ENCODE measurements around the gene OR2L13. TPM values are rescaled to one million over a fixed set of nuclear protein-coding genes. Genes with fewer than 3 reads are reported as not detected.
"Not testable (repeated sequence)": the region's sequence is repeated elsewhere in the genome, so short reads cannot be mapped to it uniquely, and the experiment has no call there.

Gene OR2L13
- total RNA-seq, 6 experiments from 2014 or later = not detected

DNA sequence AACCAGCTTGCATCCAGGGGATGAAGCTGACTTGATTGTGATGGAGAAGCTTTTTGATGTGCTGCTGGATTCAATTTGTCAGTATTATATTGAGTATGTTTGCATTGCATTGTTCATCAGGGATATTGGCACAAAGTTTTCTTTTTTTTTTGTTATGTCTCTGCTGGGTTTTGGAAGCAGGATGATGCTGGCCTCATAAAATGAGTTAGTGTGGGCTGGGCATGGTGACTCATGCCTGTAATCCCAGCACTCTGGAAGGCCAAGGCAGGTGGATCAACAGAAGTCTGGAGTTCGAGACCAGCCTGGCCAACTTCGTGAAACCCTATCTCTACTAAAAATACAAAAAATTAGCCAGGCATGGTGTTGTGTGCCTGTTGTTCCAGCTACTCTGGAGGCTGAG, 39.7 kb upstream of the OR2L13 start:
- intact Hi-C loops (cut with DNase I) = no loop called here

DNA sequence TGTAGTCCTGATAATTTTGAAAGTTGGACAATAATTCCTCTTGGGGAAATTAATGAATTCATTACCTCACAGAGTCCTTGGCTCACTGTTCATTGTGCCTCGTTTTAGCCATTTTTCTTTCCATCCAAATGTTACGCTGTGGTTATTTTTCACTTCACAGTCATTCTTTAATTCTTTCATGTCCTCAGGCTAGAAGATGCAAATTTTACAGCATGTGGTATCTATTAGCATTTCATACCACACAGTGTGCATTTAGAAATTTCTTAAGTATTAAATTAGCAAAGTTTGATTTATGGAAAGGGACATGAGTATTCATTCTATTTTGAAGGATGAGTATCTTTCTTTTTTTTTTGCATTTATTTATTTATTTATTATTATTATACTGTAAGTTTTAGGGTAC, 29.9 kb upstream of the OR2L13 start:
- ATAC-seq = no peak
- intact Hi-C loops (cut with DNase I) = no loop called here
- Histone ChIP-seq H3K4me1 (no peaks in the 10 kb centered on the region), H3K36me3 (no peaks in the 10 kb centered on the region), H3K4me3 (no peak overlapping the region), H3K9me3 (no peaks in the 10 kb centered on the region), H3K27me3 (no peaks in the 10 kb centered on the region), H3K27ac (no peak overlapping the region)
- TF ChIP-seq POLR2A (IDR thresholded peaks at IDR 0.05) = no peak
- TF ChIP-seq, protein P1, sequence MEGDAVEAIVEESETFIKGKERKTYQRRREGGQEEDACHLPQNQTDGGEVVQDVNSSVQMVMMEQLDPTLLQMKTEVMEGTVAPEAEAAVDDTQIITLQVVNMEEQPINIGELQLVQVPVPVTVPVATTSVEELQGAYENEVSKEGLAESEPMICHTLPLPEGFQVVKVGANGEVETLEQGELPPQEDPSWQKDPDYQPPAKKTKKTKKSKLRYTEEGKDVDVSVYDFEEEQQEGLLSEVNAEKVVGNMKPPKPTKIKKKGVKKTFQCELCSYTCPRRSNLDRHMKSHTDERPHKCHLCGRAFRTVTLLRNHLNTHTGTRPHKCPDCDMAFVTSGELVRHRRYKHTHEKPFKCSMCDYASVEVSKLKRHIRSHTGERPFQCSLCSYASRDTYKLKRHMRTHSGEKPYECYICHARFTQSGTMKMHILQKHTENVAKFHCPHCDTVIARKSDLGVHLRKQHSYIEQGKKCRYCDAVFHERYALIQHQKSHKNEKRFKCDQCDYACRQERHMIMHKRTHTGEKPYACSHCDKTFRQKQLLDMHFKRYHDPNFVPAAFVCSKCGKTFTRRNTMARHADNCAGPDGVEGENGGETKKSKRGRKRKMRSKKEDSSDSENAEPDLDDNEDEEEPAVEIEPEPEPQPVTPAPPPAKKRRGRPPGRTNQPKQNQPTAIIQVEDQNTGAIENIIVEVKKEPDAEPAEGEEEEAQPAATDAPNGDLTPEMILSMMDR (IDR thresholded peaks at IDR 0.05) = no peak
- DNase-seq = no peak
- whole genome bisulfite sequencing (ENCODE audit: insufficient coverage, low coverage, low lambda C conversion rate, missing lambda C conversion rate) = 38% methylated on average over 2 of the region's 2 CpGs

More for the DNA sequence above, 39.7 kb upstream of the OR2L13 start:
- ATAC-seq (no peak), DNase-seq (no peak)
- Histone ChIP-seq H3K4me3 (no peak overlapping the region), H3K4me1 (no peaks in the 10 kb centered on the region), H3K36me3 (no peaks in the 10 kb centered on the region), H3K27me3 (no peaks in the 10 kb centered on the region), H3K27ac (no peak overlapping the region), H3K9me3 (peaks cover 0 to 3% (median 0%) of the 10 kb centered on the region in 4 donors)
- 47% methylated on average over 2 of the region's 2 CpGs for WGBS (ENCODE audit: insufficient coverage, low coverage, low lambda C conversion rate, missing lambda C conversion rate)
- TF ChIP-seq, protein P1 (IDR thresholded peaks at IDR 0.05) = no peak
- TF ChIP-seq POLR2A (IDR thresholded peaks at IDR 0.05) = no peak

DNA sequence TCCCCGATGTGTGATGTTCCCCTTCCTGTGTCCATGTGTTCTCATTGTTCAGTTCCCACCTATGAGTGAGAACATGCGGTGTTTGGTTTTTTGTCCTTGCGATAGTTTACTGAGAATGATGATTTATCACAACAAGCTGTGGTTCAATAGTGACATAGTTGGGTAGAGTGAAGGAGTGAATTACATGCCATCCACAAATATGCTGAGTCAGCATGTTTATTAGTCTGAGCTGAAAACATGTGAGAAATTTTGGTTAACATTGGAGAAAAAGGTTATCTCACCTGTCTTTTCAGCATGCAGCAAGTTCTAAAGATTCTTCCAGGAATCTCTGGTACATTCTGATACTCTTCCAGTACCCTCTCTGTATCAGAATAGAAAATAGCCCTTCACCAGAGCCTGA, 29.4 kb upstream of the OR2L13 start:
- 85% methylated on average over 3 of the region's 3 CpGs for WGBS (ENCODE audit: insufficient coverage, low coverage, low lambda C conversion rate, missing lambda C conversion rate)
- intact Hi-C loops (cut with DNase I) = no loop called here
- no peak for ATAC-seq
- TF ChIP-seq, protein P1 (IDR thresholded peaks at IDR 0.05) = no peak
- TF ChIP-seq POLR2A (IDR thresholded peaks at IDR 0.05) = no peak
- Histone ChIP-seq H3K27me3 (no peaks in the 10 kb centered on the region), H3K4me3 (no peak overlapping the region), H3K36me3 (no peaks in the 10 kb centered on the region), H3K27ac (no peak overlapping the region), H3K9me3 (no peaks in the 10 kb centered on the region), H3K4me1 (no peaks in the 10 kb centered on the region)
- DNase-seq = no peak

DNA sequence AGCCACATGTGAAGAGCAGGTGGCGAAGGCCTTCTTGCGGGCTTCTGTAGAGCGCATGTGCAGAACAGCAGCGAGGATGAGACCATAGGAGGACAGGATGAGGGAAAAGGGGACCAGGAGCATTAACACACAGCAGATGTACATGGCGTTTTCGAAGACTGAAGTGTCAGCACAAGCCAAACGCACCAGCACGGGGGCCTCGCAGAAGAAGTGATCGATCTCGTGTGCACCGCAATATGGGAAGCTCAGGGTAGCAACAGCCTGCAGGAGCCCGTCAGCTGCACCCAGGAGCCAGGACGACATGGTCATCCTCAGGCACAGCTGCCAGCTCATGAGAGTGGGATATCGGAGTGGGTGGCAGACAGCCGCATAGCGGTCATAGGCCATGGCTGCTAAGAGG, 11.1 kb upstream of the OR2L13 start:
- H3K4me3 ChIP-seq; H3K36me3 ChIP-seq; H3K27ac ChIP-seq; H3K27me3 ChIP-seq; intact Hi-C loops (cut with DNase I); DNase-seq; H3K9me3 ChIP-seq; H3K4me1 ChIP-seq: not testable (repeated sequence)
- WGBS (ENCODE audit: insufficient coverage, low coverage, low lambda C conversion rate, missing lambda C conversion rate) = 57% methylated on average over 5 of the region's 17 CpGs
- ATAC-seq = peak in 1 of 4 donors; percentile 17

DNA sequence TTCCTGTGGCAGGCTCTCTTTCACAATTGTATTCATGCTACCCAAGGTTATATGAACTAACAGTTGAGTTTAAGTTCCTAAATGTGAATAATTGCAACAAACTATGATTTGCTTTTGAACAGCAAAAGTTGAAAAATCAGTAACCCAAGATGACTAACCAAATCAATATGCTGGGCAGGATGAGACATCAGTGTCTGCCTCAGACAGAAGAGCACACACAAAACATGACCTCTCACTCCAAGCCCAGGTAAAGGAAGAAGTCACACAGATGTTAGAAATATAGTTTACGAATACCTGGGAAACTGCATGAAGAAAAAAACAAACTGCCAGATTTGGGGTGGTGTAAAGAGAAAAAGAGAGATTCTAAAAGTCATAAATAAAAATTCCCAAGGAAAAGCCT, 3.5 kb downstream of the OR2L13 start:
- DNase-seq (no peak), ATAC-seq (no peak)
- Histone ChIP-seq H3K4me1 (no peaks in the 10 kb centered on the region), H3K9me3 (no peaks in the 10 kb centered on the region), H3K27ac (no peak overlapping the region), H3K4me3 (no peak overlapping the region), H3K27me3 (no peaks in the 10 kb centered on the region), H3K36me3 (no peaks in the 10 kb centered on the region)
- 50% methylated on average over 1 of the region's 1 CpG for WGBS (ENCODE audit: insufficient coverage, low coverage, low lambda C conversion rate, missing lambda C conversion rate)
- intact Hi-C loops (cut with DNase I) = no loop called here
- TF ChIP-seq POLR2A (IDR thresholded peaks at IDR 0.05) = no peak
- TF ChIP-seq, protein P1 (IDR thresholded peaks at IDR 0.05) = no peak
